Trophoblast cell (in vitro differentiated cells and primary cell): ENCODE results near the gene GPLD1.

ENCODE experiments used
- DNase-seq, 2 donors: peaks; one replicate each; pipeline ENCODE4 v3.0.0-alpha.2; 2016
- H2AFZ ChIP-seq: 2 replicates; pipeline ENCODE4 v1.6.1; 2013; ENCODE audit warnings: low read length, moderate library complexity, mild to moderate bottlenecking; ENCODE audit not compliant: insufficient read depth, poor library complexity
- H2AK5ac ChIP-seq: 2 replicates; pipeline ENCODE4 v1.6.1; 2013; ENCODE audit warnings: mild to moderate bottlenecking, low read length
- H2BK120ac ChIP-seq: 2 replicates; pipeline ENCODE4 v1.6.1; 2013; ENCODE audit warnings: low read length, mild to moderate bottlenecking, moderate library complexity; ENCODE audit not compliant: insufficient read depth, poor library complexity
- H2BK12ac ChIP-seq: 2 replicates; pipeline ENCODE4 v1.6.1; 2013; ENCODE audit warnings: mild to moderate bottlenecking, low read length, moderate library complexity
- H2BK5ac ChIP-seq: 2 replicates; pipeline ENCODE4 v1.6.1; 2013; ENCODE audit warnings: low read length, low read depth, moderate library complexity, mild to moderate bottlenecking; ENCODE audit not compliant: poor library complexity
- H3K14ac ChIP-seq: 2 replicates; pipeline ENCODE4 v1.6.1; 2013; ENCODE audit warnings: mild to moderate bottlenecking, low read length
- H3K18ac ChIP-seq: 2 replicates; pipeline ENCODE4 v1.6.1; 2013; ENCODE audit warnings: mild to moderate bottlenecking, low read length
- H3K23ac ChIP-seq: 2 replicates; pipeline ENCODE4 v1.6.1; 2013; ENCODE audit warnings: low read length
- H3K27ac ChIP-seq: 2 replicates; pipeline ENCODE4 v1.5.1; 2013; ENCODE audit warnings: low read depth, mild to moderate bottlenecking, inconsistent platforms, low read length, moderate library complexity
- H3K27me3 ChIP-seq: 2 replicates; pipeline ENCODE4 v1.6.1; 2013; ENCODE audit warnings: inconsistent platforms, mild to moderate bottlenecking, low read length, moderate library complexity; ENCODE audit not compliant: insufficient read depth
- H3K36me3 ChIP-seq, 2 experiments: 1 replicate in 1 of 2; 2 replicates in 1 of 2; pipeline ENCODE4 v1.6.1; 2013; ENCODE audit warnings: low read length in 2 of 2, mild to moderate bottlenecking in 2 of 2, moderate library complexity in 1 of 2; ENCODE audit not compliant: insufficient read depth in 2 of 2, control insufficient read depth in 1 of 2
- H3K4ac ChIP-seq: 2 replicates; pipeline ENCODE4 v1.6.1; 2013; ENCODE audit warnings: low read depth, mild to moderate bottlenecking, low read length, moderate library complexity
- H3K4me1 ChIP-seq, 2 experiments: 1 replicate in 1 of 2; 2 replicates in 1 of 2; pipeline ENCODE4 v1.6.1; 2013; ENCODE audit warnings: low read length in 2 of 2, mild to moderate bottlenecking in 2 of 2, moderate library complexity in 1 of 2; ENCODE audit not compliant: insufficient read depth in 2 of 2, control insufficient read depth in 1 of 2
- H3K4me2 ChIP-seq: 2 replicates; pipeline ENCODE4 v1.6.1; 2013; ENCODE audit warnings: inconsistent platforms, mild to moderate bottlenecking, low read length, moderate library complexity
- H3K4me3 ChIP-seq: 2 replicates; pipeline ENCODE4 v1.5.1; 2013; ENCODE audit warnings: mild to moderate bottlenecking, low read depth, low read length, inconsistent platforms
- H3K79me1 ChIP-seq: one replicate; pipeline ENCODE4 v1.6.1; 2013; ENCODE audit warnings: low read length
- H3K79me2 ChIP-seq: 2 replicates; pipeline ENCODE4 v1.6.1; 2013; ENCODE audit warnings: low read length, mild to moderate bottlenecking; ENCODE audit not compliant: control insufficient read depth, insufficient read depth, poor library complexity
- H3K9ac ChIP-seq: 2 replicates; pipeline ENCODE4 v1.6.1; 2013; ENCODE audit warnings: mild to moderate bottlenecking, low read length
- H3K9me3 ChIP-seq: 2 replicates; pipeline ENCODE4 v1.6.1; 2013; ENCODE audit warnings: low read depth, mild to moderate bottlenecking, control low read depth, inconsistent platforms, low read length; ENCODE audit not compliant: insufficient read depth
- H4K12ac ChIP-seq: 2 replicates; pipeline ENCODE4 v1.6.1; 2013; ENCODE audit warnings: low read depth, mild to moderate bottlenecking, low read length, moderate library complexity
- H4K8ac ChIP-seq: 2 replicates; pipeline ENCODE4 v1.6.1; 2013; ENCODE audit warnings: low read depth, mild to moderate bottlenecking, low read length, moderate library complexity
- H4K91ac ChIP-seq: one replicate; pipeline ENCODE4 v1.6.1; 2013; ENCODE audit warnings: low read depth, mild to moderate bottlenecking, low read length, moderate library complexity
- WGBS: extraction: QIAGEN DNeasy Blood & Tissue Kit; methylation state at CpG from one replicate; pipeline ENCODE4 v1.1.7; 2013; ENCODE audit warnings: missing lambda C conversion rate; ENCODE audit not compliant: insufficient read length, insufficient coverage; ENCODE audit errors: extremely low coverage; 5-methylcytosine and 5-hydroxymethylcytosine counted together

The GPLD1 gene

GRCh38 chr6:24535210-24535609 lies 45.8 kb upstream of the GPLD1 start:
- no CpG with 5 or more reads among the region's 3 CpGs for WGBS

DNA sequence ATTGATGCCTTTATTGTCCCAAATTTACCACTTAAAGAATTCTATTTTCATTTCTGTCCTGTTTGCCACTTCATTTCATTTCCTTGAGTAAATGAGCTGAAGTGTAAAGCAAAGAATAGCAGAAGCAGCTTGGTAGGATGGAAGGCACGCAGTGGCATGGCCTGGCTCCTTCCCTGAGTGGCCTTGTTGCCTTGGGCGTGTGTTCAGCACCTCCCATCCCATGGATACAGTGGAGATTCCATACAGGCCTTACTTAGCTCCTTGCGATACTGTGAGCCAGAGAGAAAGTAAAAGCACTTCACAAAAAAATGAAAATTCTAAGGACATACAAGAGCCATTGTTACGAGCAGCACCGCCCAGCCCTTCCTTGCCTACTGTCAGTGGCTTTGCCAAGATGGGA lies 45.0 kb upstream of the GPLD1 start:
- no peak overlapping the region for H4K12ac ChIP-seq
- DNase-seq = no peak
- no peak overlapping the region for H2AFZ ChIP-seq
- H2BK5ac ChIP-seq = no peak overlapping the region
- H3K9ac ChIP-seq = no peak overlapping the region
- no peaks in the 10 kb centered on the region for H3K27me3 ChIP-seq
- H2AK5ac ChIP-seq = no peak overlapping the region
- H3K18ac ChIP-seq = no peak overlapping the region
- no peaks in the 10 kb centered on the region for H3K36me3 ChIP-seq
- H3K9me3 ChIP-seq = no peaks in the 10 kb centered on the region
- H4K91ac ChIP-seq = no peak overlapping the region
- H3K14ac ChIP-seq = no peak overlapping the region
- H3K79me2 ChIP-seq = no peaks in the 10 kb centered on the region
- no peak overlapping the region for H3K4me2 ChIP-seq
- no peak overlapping the region for H3K27ac ChIP-seq
- H3K4me3 ChIP-seq = no peak overlapping the region
- no peak overlapping the region for H3K23ac ChIP-seq
- H3K4ac ChIP-seq = no peak overlapping the region
- WGBS = no CpG with 5 or more reads among the region's 5 CpGs
- no peaks in the 10 kb centered on the region for H3K4me1 ChIP-seq
- H2BK12ac ChIP-seq = no peak overlapping the region
- no peaks in the 10 kb centered on the region for H3K79me1 ChIP-seq
- H4K8ac ChIP-seq = no peak overlapping the region
- no peak overlapping the region for H2BK120ac ChIP-seq

More at GRCh38 chr6:24535210-24535609, 45.8 kb upstream of the GPLD1 start:
- H3K27me3 ChIP-seq = no peaks in the 10 kb centered on the region
- no peak overlapping the region for H3K23ac ChIP-seq
- H3K18ac ChIP-seq = no peak overlapping the region
- no peak overlapping the region for H3K9ac ChIP-seq
- H2BK120ac ChIP-seq = no peak overlapping the region
- no peak overlapping the region for H3K14ac ChIP-seq
- H2BK12ac ChIP-seq = no peak overlapping the region
- no peak overlapping the region for H4K12ac ChIP-seq
- H3K4ac ChIP-seq = no peak overlapping the region
- H3K4me2 ChIP-seq = no peak overlapping the region
- H3K4me1 ChIP-seq = no peaks in the 10 kb centered on the region
- H4K91ac ChIP-seq = no peak overlapping the region
- H2AFZ ChIP-seq = no peak overlapping the region
- no peaks in the 10 kb centered on the region for H3K36me3 ChIP-seq
- no peak overlapping the region for H4K8ac ChIP-seq
- H2AK5ac ChIP-seq = no peak overlapping the region
- DNase-seq = no peak
- H3K4me3 ChIP-seq = no peak overlapping the region
- H3K9me3 ChIP-seq = no peaks in the 10 kb centered on the region
- no peaks in the 10 kb centered on the region for H3K79me2 ChIP-seq
- H3K79me1 ChIP-seq = no peaks in the 10 kb centered on the region
- H2BK5ac ChIP-seq = no peak overlapping the region
- H3K27ac ChIP-seq = no peak overlapping the region

- Histone ChIP-seq H4K12ac (no peak overlapping the region), H3K23ac (no peak overlapping the region), H2BK12ac (no peak overlapping the region), H3K79me2 (no peaks in the 10 kb centered on the region), H3K4ac (no peak overlapping the region), H4K8ac (no peak overlapping the region), H3K27me3 (no peaks in the 10 kb centered on the region), H3K79me1 (no peaks in the 10 kb centered on the region), H2BK120ac (no peak overlapping the region), H3K36me3 (no peaks in the 10 kb centered on the region), H3K4me3 (no peak overlapping the region), H3K14ac (no peak overlapping the region), H3K18ac (no peak overlapping the region), H4K91ac (no peak overlapping the region), H3K4me2 (no peak overlapping the region), H3K27ac (no peak overlapping the region), H3K9me3 (no peaks in the 10 kb centered on the region), H2AFZ (no peak overlapping the region), H3K9ac (no peak overlapping the region), H2AK5ac (no peak overlapping the region), H3K4me1 (no peaks in the 10 kb centered on the region), H2BK5ac (no peak overlapping the region)
- WGBS = no CpG with 5 or more reads among the region's 1 CpG
- DNase-seq = peak; percentile 35 to 70
These were observed 40.6 kb upstream of the GPLD1 start for GRCh38 chr6:24529985-24530384.

- peak; percentile 20 to 74 for DNase-seq
- H2AFZ ChIP-seq = no peak overlapping the region
- no peak overlapping the region for H2BK12ac ChIP-seq
- no peaks in the 10 kb centered on the region for H3K9me3 ChIP-seq
- no peak overlapping the region for H3K4me2 ChIP-seq
- H3K9ac ChIP-seq = no peak overlapping the region
- WGBS = no CpG with 5 or more reads among the region's 5 CpGs
- H3K79me2 ChIP-seq = no peaks in the 10 kb centered on the region
- no peak overlapping the region for H3K4ac ChIP-seq
- H3K79me1 ChIP-seq = no peaks in the 10 kb centered on the region
- H4K91ac ChIP-seq = no peak overlapping the region
- H3K18ac ChIP-seq = no peak overlapping the region
- H3K14ac ChIP-seq = no peak overlapping the region
- no peak overlapping the region for H3K27ac ChIP-seq
- H2BK120ac ChIP-seq = no peak overlapping the region
- H3K4me1 ChIP-seq = no peaks in the 10 kb centered on the region
- no peak overlapping the region for H3K23ac ChIP-seq
- no peak overlapping the region for H4K12ac ChIP-seq
- H3K4me3 ChIP-seq = no peak overlapping the region
- H2AK5ac ChIP-seq = no peak overlapping the region
- no peak overlapping the region for H4K8ac ChIP-seq
- no peaks in the 10 kb centered on the region for H3K27me3 ChIP-seq
- no peaks in the 10 kb centered on the region for H3K36me3 ChIP-seq
- no peak overlapping the region for H2BK5ac ChIP-seq
These were observed 35.4 kb upstream of the GPLD1 start for GRCh38 chr6:24524805-24525204.
